Calu3 (cell line): ENCODE results near the gene XAB2. TPM values are rescaled to one million over a fixed set of nuclear protein-coding genes. Genes with fewer than 3 reads are reported as not detected.

ENCODE experiments used
- BruUV-seq: library from RNA; stranded (reverse); fragments of 400-500 nt; replicated peaks from 2 replicates; lab custom pipeline; 2021; lab: Mats Ljungman, UMichigan
- CTCF ChIA-PET: fragments of 300-600 bp; sonication (Branson Sonifier 250); formaldehyde crosslinking; loops from one replicate; lab custom pipeline; 2022; ENCODE audit warnings: antibody characterized with exemption; lab: Charles Lee
- DNase-seq: peaks from one replicate; pipeline ENCODE4 v3.0.0; 2022
- H3K27ac Mint-ChIP-seq: one replicate; pipeline ENCODE4 v1.8.0; 2022; ENCODE audit warnings: mixed read lengths; ENCODE audit not compliant: unreplicated experiment
- H3K27me3 Mint-ChIP-seq: one replicate; pipeline ENCODE4 v1.8.0; 2022; ENCODE audit warnings: mixed read lengths; ENCODE audit not compliant: unreplicated experiment
- H3K36me3 Mint-ChIP-seq: one replicate; pipeline ENCODE4 v1.8.0; 2022; ENCODE audit warnings: mild to moderate bottlenecking, moderate library complexity, mixed read lengths; ENCODE audit not compliant: insufficient read depth, unreplicated experiment
- H3K4me1 Mint-ChIP-seq: one replicate; pipeline ENCODE4 v1.8.0; 2022; ENCODE audit warnings: mild to moderate bottlenecking, low read depth, mixed read lengths; ENCODE audit not compliant: unreplicated experiment
- H3K4me3 Mint-ChIP-seq: one replicate; pipeline ENCODE4 v1.8.0; 2022; ENCODE audit warnings: mild to moderate bottlenecking, low read depth, moderate library complexity, mixed read lengths; ENCODE audit not compliant: unreplicated experiment
- H3K9me3 Mint-ChIP-seq: one replicate; pipeline ENCODE4 v1.8.0; 2022; ENCODE audit warnings: low read depth, mixed read lengths; ENCODE audit not compliant: unreplicated experiment
- intact Hi-C: fragments of 100-400 bp; cut with micrococcal nuclease; formaldehyde crosslinking; loops from one replicate; pipeline ENCODE4 v1.10.0; 2022; ENCODE audit not compliant: unreplicated experiment
- total RNA-seq: library from RNA; stranded (reverse); gene quantifications from 2 replicates; pipeline ENCODE4 v1.2.3, GENCODE V29; 2022
- TF ChIP-seq, protein P1 (sequence below): fragments of 200-600 bp; IDR thresholded peaks from one replicate; pipeline ENCODE4 v1.8.0; 2022; ENCODE audit warnings: antibody characterized with exemption; ENCODE audit not compliant: unreplicated experiment

The XAB2 gene
- total RNA-seq, 1 experiment from 2014 or later, result 33.0 TPM

DNA sequence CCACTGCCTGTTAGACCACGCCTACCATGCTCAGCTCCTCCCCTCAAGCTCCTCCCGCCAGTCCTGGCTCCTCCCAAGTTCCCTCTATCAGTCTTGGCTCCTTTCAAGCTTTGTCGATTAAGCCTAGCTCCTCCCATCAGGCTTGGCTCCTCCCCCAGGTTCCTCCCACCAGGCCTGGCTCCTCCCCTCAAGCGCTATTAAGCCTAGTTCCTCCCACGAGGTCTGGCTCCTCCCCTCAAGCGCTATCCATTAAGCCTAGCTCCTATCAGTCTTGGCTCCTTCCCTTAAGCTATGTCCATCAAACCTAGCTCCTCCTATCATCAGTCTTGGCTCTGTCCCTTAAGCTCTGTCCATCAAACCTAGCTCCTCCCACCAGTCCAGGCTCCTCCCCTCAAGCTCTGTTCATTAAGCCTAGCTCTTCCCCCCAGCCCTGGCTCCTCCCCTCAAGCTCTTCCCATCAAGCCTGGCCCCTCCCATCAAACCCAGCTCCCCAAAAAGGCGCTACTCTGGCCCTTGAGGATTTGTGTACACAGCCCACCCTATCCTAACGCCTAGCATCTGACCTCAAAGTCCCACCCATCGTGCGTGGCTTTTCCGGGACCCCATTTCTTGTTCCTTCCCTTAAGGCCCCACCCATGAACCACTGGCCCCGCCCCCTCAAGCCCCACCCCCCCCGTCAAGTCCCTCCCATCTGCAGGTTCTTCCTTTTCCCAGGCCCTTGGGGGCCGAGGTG is 23.7 kb downstream of the XAB2 start:
- Mint-ChIP-seq H3K4me1 (no peaks in the 10 kb centered on the region), H3K4me3 (no peak overlapping the region), H3K36me3 (peaks cover 11% of the 10 kb centered on the region), H3K9me3 (no peaks in the 10 kb centered on the region), H3K27me3 (no peaks in the 10 kb centered on the region), H3K27ac (no peak overlapping the region)
- no TSS peak for BruUV-seq
- CTCF ChIA-PET, result interaction anchor here (0.6 kb wide), 1 partner anchor 252 kb away, joined by 3 read pairs; no protein-coding TSS in a partner anchor
- TF ChIP-seq, protein P1, sequence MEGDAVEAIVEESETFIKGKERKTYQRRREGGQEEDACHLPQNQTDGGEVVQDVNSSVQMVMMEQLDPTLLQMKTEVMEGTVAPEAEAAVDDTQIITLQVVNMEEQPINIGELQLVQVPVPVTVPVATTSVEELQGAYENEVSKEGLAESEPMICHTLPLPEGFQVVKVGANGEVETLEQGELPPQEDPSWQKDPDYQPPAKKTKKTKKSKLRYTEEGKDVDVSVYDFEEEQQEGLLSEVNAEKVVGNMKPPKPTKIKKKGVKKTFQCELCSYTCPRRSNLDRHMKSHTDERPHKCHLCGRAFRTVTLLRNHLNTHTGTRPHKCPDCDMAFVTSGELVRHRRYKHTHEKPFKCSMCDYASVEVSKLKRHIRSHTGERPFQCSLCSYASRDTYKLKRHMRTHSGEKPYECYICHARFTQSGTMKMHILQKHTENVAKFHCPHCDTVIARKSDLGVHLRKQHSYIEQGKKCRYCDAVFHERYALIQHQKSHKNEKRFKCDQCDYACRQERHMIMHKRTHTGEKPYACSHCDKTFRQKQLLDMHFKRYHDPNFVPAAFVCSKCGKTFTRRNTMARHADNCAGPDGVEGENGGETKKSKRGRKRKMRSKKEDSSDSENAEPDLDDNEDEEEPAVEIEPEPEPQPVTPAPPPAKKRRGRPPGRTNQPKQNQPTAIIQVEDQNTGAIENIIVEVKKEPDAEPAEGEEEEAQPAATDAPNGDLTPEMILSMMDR, result no peak
- intact Hi-C loops, result no loop called here
- peak; percentile 25 for DNase-seq

DNA sequence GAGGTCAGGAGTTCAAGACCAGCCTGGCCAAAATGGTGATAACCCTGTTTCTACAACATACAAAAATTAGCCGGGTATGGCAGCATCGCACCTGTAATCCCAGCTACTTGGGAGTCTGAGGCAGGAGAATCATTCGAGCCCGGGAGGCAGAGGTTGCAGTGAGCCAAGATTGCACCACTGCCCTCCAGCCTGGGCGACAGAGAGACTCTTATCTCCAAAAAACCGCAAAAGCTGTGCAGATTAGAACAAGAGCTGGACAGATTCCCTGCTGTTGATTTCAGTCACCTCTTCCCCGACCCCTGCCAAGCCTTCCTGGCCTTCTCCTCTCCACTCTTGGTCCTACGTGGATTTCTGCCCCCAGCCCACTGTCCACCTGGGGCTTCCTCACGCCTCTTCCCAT is 25.4 kb downstream of the XAB2 start:
- no peak for DNase-seq
- TF ChIP-seq, protein P1, result no peak
- Mint-ChIP-seq H3K36me3 (peaks cover 11% of the 10 kb centered on the region), H3K27ac (no peak overlapping the region), H3K27me3 (no peaks in the 10 kb centered on the region), H3K9me3 (no peaks in the 10 kb centered on the region), H3K4me3 (no peak overlapping the region), H3K4me1 (no peaks in the 10 kb centered on the region)
- BruUV-seq, result no TSS peak
- intact Hi-C loops, result no loop called here
- CTCF ChIA-PET, result no interaction called here

DNA sequence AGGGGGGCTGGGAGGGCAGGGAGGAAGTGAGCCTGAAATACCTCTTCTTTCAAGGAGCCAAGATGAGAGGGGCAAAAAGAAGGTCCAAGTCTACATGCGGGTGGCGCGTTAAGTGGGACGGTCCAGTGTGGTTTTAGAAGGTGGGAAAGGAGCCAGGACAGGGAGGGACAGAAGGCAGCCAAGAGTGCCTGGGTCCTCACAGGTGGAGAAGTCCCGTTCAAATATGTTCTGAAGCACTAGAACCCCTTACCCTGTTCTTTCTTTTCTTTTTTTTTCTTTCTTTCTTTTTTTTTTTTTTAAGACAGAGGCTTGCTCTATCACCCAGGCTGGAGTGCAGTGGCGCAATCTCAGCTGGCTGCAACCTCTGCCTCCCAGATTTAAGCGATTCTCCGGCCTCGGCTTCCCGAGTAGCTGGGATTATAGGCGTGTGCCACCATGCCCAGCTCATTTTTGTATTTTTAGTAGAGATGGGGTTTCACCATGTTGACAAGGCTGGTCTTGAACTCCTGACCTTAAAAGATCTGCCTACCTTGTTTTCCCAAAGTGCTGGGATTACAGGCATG is 26.3 kb downstream of the XAB2 start:
- H3K36me3 Mint-ChIP-seq, result peaks cover 12% of the 10 kb centered on the region
- BruUV-seq, result no TSS peak
- H3K4me1 Mint-ChIP-seq, result peaks cover 1% of the 10 kb centered on the region
- intact Hi-C loops, result no loop called here
- CTCF ChIA-PET, result no interaction called here
- TF ChIP-seq, protein P1, result no peak
- DNase-seq, result no peak
- no peaks in the 10 kb centered on the region for H3K27me3 Mint-ChIP-seq
- H3K4me3 Mint-ChIP-seq, result no peak overlapping the region
- no peaks in the 10 kb centered on the region for H3K9me3 Mint-ChIP-seq
- no peak overlapping the region for H3K27ac Mint-ChIP-seq

DNA sequence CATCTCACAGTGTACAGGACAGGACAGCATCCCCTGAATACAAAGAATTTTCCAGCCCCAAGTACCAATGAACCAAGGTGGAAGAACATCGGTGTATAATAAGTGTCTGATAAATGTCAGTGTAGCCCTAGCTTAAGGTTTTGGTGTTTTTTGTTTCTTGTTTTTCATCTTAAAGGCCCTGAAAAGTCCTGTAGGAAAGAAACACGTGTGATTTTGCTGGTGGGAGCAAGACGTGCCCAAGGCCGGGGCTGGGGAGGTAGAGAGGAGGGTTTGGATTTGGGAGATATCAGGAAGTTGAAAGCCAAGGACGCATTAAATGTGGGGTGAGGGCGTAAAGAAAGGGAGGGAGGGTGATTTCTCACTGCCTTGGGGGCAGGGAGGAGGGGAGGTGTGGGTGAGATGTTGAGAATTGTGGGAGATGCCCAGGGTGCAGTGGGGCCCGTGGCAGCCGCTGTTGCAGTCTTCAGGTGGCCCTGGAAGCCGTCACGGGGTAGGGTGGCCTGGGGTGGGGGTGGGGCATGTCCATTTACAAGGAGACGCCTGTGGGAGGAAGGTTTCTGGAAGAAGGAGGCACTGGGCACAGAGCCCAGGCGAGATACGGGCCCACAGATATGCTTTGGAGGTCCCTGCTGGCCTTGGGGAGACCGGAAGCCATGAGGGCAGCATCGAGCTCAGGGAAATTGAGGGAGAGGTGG is 27.0 kb downstream of the XAB2 start:
- DNase-seq, result no peak
- CTCF ChIA-PET, result no interaction called here
- intact Hi-C loops, result no loop called here
- Mint-ChIP-seq H3K27ac (no peak overlapping the region), H3K27me3 (no peaks in the 10 kb centered on the region), H3K9me3 (no peaks in the 10 kb centered on the region), H3K4me3 (no peak overlapping the region), H3K36me3 (peaks cover 16% of the 10 kb centered on the region), H3K4me1 (peaks cover 8% of the 10 kb centered on the region)
- TF ChIP-seq, protein P1, result no peak
- BruUV-seq, result no TSS peak
